Transverse colon (tissue), 4 donors: Measurements from ENCODE around the gene EFEMP2.

Experiments
- EP300 ChIP-seq: sonication (generic); formaldehyde crosslinking; IDR thresholded peaks from one replicate; pipeline ENCODE4 v1.6.1; 2017; ENCODE audit warnings: antibody characterized with exemption, low read depth
- POLR2A ChIP-seq: fragments of 450-650 bp; IDR thresholded peaks from one replicate; pipeline ENCODE4 v1.6.1; 2016; ENCODE audit warnings: antibody characterized with exemption, mild to moderate bottlenecking, moderate library complexity
- POLR2AphosphoS5 ChIP-seq, 3 donors: sonication (generic); formaldehyde crosslinking; IDR thresholded peaks; one replicate each; pipeline ENCODE4 v1.6.1; 2016; ENCODE audit warnings: antibody characterized with exemption in 3 of 3
- TF ChIP-seq, protein P1 (sequence below), 5 experiments: fragments of 200-600 bp in 3 of 5; fragments of 450-650 bp in 2 of 5; sonication (generic) in 3 of 5; IDR thresholded peaks; 1 replicate in 2 of 5; 2 replicates in 3 of 5; pipeline ENCODE4 v1.5.1; 2016 to 2017; ENCODE audit warnings: antibody characterized with exemption in 5 of 5, inconsistent platforms in 3 of 5, mild to moderate bottlenecking in 2 of 5, moderate library complexity in 1 of 5

DNA sequence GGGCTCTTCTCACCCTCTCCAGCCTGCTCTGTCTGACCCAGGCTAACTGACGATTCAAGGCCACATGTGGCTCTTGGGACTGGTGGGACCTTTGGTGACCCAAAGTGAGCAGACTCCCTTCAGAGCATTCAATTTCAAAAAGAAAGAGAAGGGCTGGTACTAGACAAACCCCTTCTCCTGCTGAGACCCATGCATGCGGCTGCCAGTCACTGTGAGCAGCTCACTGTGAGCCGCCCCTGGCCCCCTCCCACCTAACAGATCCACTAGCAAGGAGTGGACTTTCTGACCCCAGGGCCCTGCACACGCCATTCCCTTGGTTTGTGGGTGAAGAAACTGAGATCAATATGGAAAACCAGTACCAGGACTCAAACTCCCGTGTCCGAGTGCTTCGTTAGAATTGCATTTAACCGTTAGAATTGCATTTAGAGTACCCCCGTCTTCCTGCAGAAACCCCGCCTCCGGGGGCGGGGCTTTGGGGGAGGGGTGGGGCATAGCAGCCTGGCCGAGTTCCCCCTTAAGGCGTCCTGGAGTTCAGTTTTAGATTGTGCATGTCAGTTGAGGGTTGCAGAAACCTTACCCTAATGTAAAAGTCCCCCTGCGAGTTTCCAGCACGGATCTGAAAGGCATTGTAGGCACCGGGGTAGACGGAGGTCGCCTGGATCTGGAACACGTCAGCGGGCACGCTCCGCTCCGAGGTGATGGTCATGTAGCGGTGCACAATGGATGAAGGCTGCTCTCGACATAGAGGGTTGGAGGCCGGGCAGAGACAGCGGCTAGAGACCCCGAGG lies 5.1 kb downstream of the EFEMP2 start:
- TF ChIP-seq, protein P1, sequence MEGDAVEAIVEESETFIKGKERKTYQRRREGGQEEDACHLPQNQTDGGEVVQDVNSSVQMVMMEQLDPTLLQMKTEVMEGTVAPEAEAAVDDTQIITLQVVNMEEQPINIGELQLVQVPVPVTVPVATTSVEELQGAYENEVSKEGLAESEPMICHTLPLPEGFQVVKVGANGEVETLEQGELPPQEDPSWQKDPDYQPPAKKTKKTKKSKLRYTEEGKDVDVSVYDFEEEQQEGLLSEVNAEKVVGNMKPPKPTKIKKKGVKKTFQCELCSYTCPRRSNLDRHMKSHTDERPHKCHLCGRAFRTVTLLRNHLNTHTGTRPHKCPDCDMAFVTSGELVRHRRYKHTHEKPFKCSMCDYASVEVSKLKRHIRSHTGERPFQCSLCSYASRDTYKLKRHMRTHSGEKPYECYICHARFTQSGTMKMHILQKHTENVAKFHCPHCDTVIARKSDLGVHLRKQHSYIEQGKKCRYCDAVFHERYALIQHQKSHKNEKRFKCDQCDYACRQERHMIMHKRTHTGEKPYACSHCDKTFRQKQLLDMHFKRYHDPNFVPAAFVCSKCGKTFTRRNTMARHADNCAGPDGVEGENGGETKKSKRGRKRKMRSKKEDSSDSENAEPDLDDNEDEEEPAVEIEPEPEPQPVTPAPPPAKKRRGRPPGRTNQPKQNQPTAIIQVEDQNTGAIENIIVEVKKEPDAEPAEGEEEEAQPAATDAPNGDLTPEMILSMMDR (IDR thresholded peaks at IDR 0.05): no peak
- no peak for TF ChIP-seq EP300
- no peak for TF ChIP-seq POLR2AphosphoS5 (IDR thresholded peaks at IDR 0.05)
- no peak for TF ChIP-seq POLR2A
